PC-3 (cell line): ENCODE measurements around the gene ZC3H6.

Experiments
- CTCF ChIP-seq: fragments of 300-600 bp; sonication (generic); conservative IDR thresholded peaks from 2 replicates; pipeline ENCODE4 v1.5.1; 2017; ENCODE audit warnings: antibody characterized with exemption, low read depth, mild to moderate bottlenecking, low read length
- EZH2phosphoT487 ChIP-seq: fragments of 300-600 bp; sonication (generic); IDR thresholded peaks from 2 replicates; pipeline ENCODE4 v1.6.1; 2018; ENCODE audit warnings: mild to moderate bottlenecking, antibody characterized with exemption, low read length, borderline replicate concordance

GRCh38 chr2:112268547-112268946 is 6.8 kb upstream of the ZC3H6 start:
- TF ChIP-seq CTCF (no peak), EZH2phosphoT487 (no peak)
